ENCODE measurements around the gene THAP12. TPM values are rescaled to one million over a fixed set of nuclear protein-coding genes. Genes with fewer than 3 reads are reported as not detected.

THAP12 gene
- total and polyA plus RNA-seq, 2 donors (not counting 1 experiment from before 2014, with no cell fraction given): 16.8 to 55.6 TPM

- DNase-seq (no peak), ATAC-seq (ENCODE audit: low read depth) (no peak)
- H3K27ac Mint-ChIP-seq: no peak overlapping the region
- H3K27ac ChIP-seq (ENCODE audit: low read length in 2 of 2): no peak overlapping the region
- WGBS (ENCODE audit: insufficient coverage): 100% methylated on average over 1 of the region's 4 CpGs
- no peaks in the 10 kb centered on the region for H3K27me3 Mint-ChIP-seq
- no peak overlapping the region for H3K4me2 ChIP-seq (replicated peaks; ENCODE audit: low read depth, low read length, poor library complexity, severe bottlenecking)
- ChIA-PET POLR2A (no interaction called here), CTCF (no interaction called here)
- H3K4me1 ChIP-seq (ENCODE audit: control insufficient read depth in 2 of 2, insufficient read depth in 2 of 2, low read length in 2 of 2): no peaks in the 10 kb centered on the region
- H4K20me1 ChIP-seq (ENCODE audit: control insufficient read depth, insufficient read depth, low read length, poor library complexity, severe bottlenecking): no peaks in the 10 kb centered on the region
- no peaks in the 10 kb centered on the region for H3K27me3 ChIP-seq (replicated peaks in 1 of 4; ENCODE audit: control extremely low read depth in 1 of 4, control insufficient read depth in 3 of 4, insufficient read depth in 4 of 4, low read length in 3 of 4)
- no peak overlapping the region for H3K4me3 ChIP-seq (ENCODE audit: control extremely low read depth in 1 of 5, extremely low read depth in 1 of 5, insufficient read depth in 1 of 5, low read depth in 2 of 5, low read length in 4 of 5)
- no peak overlapping the region for H3K9ac ChIP-seq (ENCODE audit: low read length)
- intact Hi-C loops (cut with micrococcal nuclease): no loop called here
- H2AFZ ChIP-seq (ENCODE audit: insufficient read depth, low read depth, low read length, poor library complexity, severe bottlenecking): no peak overlapping the region
- no peaks in the 10 kb centered on the region for H3K36me3 ChIP-seq (replicated peaks in 1 of 2; ENCODE audit: control extremely low read depth in 1 of 2, control insufficient read depth in 1 of 2, extremely low read depth in 1 of 2, insufficient read depth in 2 of 2, low read length in 1 of 2)
- H3K9me3 Mint-ChIP-seq (ENCODE audit: insufficient read depth): peaks cover 10% of the 10 kb centered on the region
- no peaks in the 10 kb centered on the region for H3K4me1 Mint-ChIP-seq
- H3K4me3 Mint-ChIP-seq: no peak overlapping the region
- TF ChIP-seq EZH2 (IDR thresholded peaks at IDR 0.05; ENCODE audit: borderline replicate concordance, insufficient read depth, low read depth, low read length, poor library complexity, severe bottlenecking) (no peak), CTCF (IDR thresholded peaks at IDR 0.05) (no peak)
- H3K79me2 ChIP-seq (ENCODE audit: control insufficient read depth, insufficient read depth, low read length): no peaks in the 10 kb centered on the region
- peaks cover 0 to 15% (median 11%) of the 10 kb centered on the region in 3 donors for H3K9me3 ChIP-seq (ENCODE audit: control extremely low read depth in 1 of 3, control insufficient read depth in 2 of 3, insufficient read depth in 1 of 3, low read length in 2 of 3)
These were observed 50.9 kb downstream of the THAP12 start for GRCh38 chr11:76329983-76330382.

- Mint-ChIP-seq H3K27me3 (no peaks in the 10 kb centered on the region), H3K4me3 (no peak overlapping the region), H3K9me3 (ENCODE audit: insufficient read depth) (peaks cover 6% of the 10 kb centered on the region), H3K4me1 (no peaks in the 10 kb centered on the region), H3K27ac (no peak overlapping the region)
- no peak for DNase-seq
- intact Hi-C loops (cut with micrococcal nuclease): no loop called here
- ChIA-PET POLR2A (no interaction called here), CTCF (interaction anchor here (0.7 kb wide), 1 partner anchor 194 kb away, joined by 3 read pairs; no protein-coding TSS in a partner anchor)
- no peaks in the 10 kb centered on the region for H4K20me1 ChIP-seq (ENCODE audit: control insufficient read depth, insufficient read depth, low read length, poor library complexity, severe bottlenecking)
- WGBS (ENCODE audit: insufficient coverage): 94% methylated on average over 6 of the region's 8 CpGs
- no peak overlapping the region for H3K9ac ChIP-seq (ENCODE audit: low read length)
- no peaks in the 10 kb centered on the region for H3K27me3 ChIP-seq (replicated peaks in 1 of 4; ENCODE audit: control extremely low read depth in 1 of 4, control insufficient read depth in 3 of 4, insufficient read depth in 4 of 4, low read length in 3 of 4)
- H2AFZ ChIP-seq (ENCODE audit: insufficient read depth, low read depth, low read length, poor library complexity, severe bottlenecking): no peak overlapping the region
- TF ChIP-seq CTCF (IDR thresholded peaks at IDR 0.05): no peak
- TF ChIP-seq EZH2 (IDR thresholded peaks at IDR 0.05; ENCODE audit: borderline replicate concordance, insufficient read depth, low read depth, low read length, poor library complexity, severe bottlenecking): no peak
- no peak overlapping the region for H3K4me2 ChIP-seq (replicated peaks; ENCODE audit: low read depth, low read length, poor library complexity, severe bottlenecking)
- H3K36me3 ChIP-seq (replicated peaks in 1 of 2; ENCODE audit: control extremely low read depth in 1 of 2, control insufficient read depth in 1 of 2, extremely low read depth in 1 of 2, insufficient read depth in 2 of 2, low read length in 1 of 2): no peaks in the 10 kb centered on the region
- no peak overlapping the region for H3K4me3 ChIP-seq (ENCODE audit: control extremely low read depth in 1 of 5, extremely low read depth in 1 of 5, insufficient read depth in 1 of 5, low read depth in 2 of 5, low read length in 4 of 5)
- no peaks in the 10 kb centered on the region for H3K79me2 ChIP-seq (ENCODE audit: control insufficient read depth, insufficient read depth, low read length)
- H3K27ac ChIP-seq (ENCODE audit: low read length in 2 of 2): no peak overlapping the region
- ATAC-seq (ENCODE audit: low read depth): no peak
- no peaks in the 10 kb centered on the region for H3K4me1 ChIP-seq (ENCODE audit: control insufficient read depth in 2 of 2, insufficient read depth in 2 of 2, low read length in 2 of 2)
- peaks cover 0 to 9% (median 3%) of the 10 kb centered on the region in 3 donors for H3K9me3 ChIP-seq (ENCODE audit: control extremely low read depth in 1 of 3, control insufficient read depth in 2 of 3, insufficient read depth in 1 of 3, low read length in 2 of 3)
These were observed 51.8 kb downstream of the THAP12 start for GRCh38 chr11:76329084-76329648.

Measured in B cell (primary cell).